ENCODE measurements around the gene FNDC3B. TPM values are rescaled to one million over a fixed set of nuclear protein-coding genes. Genes with fewer than 3 reads are reported as not detected.

FNDC3B gene
- total and polyA plus RNA-seq, 2 of the 8 experiments (the other 6 are each of a cell fraction or from before 2014, with no cell fraction given) = 14.1 to 44.4 TPM

DNA sequence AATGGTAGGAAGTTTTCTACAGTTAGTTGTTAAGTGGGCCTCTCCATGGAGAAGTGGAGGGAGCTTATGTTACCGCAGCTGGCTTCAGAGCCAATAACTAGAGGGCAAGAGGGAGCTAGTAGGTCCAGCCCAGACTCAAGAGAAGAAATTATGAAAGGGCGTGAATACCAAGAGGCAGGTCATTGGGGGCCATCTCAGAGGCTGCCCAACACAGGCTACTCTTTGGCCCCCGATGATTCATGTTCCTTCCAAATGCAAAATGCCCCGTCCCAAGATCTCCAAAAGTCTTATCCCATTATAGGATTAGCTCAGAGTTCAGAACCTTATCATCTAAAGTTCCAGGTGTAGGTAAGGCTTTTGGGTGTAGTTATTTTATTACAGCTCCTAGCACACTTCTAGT is 94.5 kb downstream of the FNDC3B start (continued):
- TF ChIP-seq ZNF274 (IDR thresholded peaks at IDR 0.05; ENCODE audit: borderline replicate concordance, extremely low read depth, low read length) = no peak
- TF ChIP-seq JUN (IDR thresholded peaks at IDR 0.05; ENCODE audit: low read depth, low read length) = no peak
- TF ChIP-seq KDM4A (IDR thresholded peaks at IDR 0.05; ENCODE audit: low read depth, low read length, severe bottlenecking) = no peak
- TF ChIP-seq YY1 (IDR thresholded peaks at IDR 0.05; ENCODE audit: low read depth, low read length) = no peak
- TF ChIP-seq, protein P1, sequence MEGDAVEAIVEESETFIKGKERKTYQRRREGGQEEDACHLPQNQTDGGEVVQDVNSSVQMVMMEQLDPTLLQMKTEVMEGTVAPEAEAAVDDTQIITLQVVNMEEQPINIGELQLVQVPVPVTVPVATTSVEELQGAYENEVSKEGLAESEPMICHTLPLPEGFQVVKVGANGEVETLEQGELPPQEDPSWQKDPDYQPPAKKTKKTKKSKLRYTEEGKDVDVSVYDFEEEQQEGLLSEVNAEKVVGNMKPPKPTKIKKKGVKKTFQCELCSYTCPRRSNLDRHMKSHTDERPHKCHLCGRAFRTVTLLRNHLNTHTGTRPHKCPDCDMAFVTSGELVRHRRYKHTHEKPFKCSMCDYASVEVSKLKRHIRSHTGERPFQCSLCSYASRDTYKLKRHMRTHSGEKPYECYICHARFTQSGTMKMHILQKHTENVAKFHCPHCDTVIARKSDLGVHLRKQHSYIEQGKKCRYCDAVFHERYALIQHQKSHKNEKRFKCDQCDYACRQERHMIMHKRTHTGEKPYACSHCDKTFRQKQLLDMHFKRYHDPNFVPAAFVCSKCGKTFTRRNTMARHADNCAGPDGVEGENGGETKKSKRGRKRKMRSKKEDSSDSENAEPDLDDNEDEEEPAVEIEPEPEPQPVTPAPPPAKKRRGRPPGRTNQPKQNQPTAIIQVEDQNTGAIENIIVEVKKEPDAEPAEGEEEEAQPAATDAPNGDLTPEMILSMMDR (IDR thresholded peaks at IDR 0.05; ENCODE audit: control extremely low read depth in 1 of 3, insufficient read depth in 1 of 3, low read depth in 1 of 3, low read length in 3 of 3) = no peak
- no peak for TF ChIP-seq TCF12 (IDR thresholded peaks at IDR 0.05; ENCODE audit: low read depth, low read length)
